Measurements from ENCODE around the gene EHD4.

The EHD4 gene

GRCh38 chr15:41887893-41888292, 84.5 kb downstream of the EHD4 start:
- no peak overlapping the region for H3K4me3 ChIP-seq (ENCODE audit: low read length)
- no peak for TF ChIP-seq CTCF (conservative IDR thresholded peaks at IDR 0.05; ENCODE audit: low read depth, low read length)
- no peak for DNase-seq (ENCODE audit: low read depth)

- H3K4me3 ChIP-seq (ENCODE audit: low read length): no peak overlapping the region
- no peak for DNase-seq (ENCODE audit: low read depth)
- TF ChIP-seq CTCF (conservative IDR thresholded peaks at IDR 0.05; ENCODE audit: low read depth, low read length): no peak
Observed at GRCh38 chr15:41887161-41887560, 85.2 kb downstream of the EHD4 start.

GRCh38 chr15:41886741-41887140, 85.6 kb downstream of the EHD4 start:
- no peak for TF ChIP-seq CTCF (conservative IDR thresholded peaks at IDR 0.05; ENCODE audit: low read depth, low read length)
- no peak overlapping the region for H3K4me3 ChIP-seq (ENCODE audit: low read length)
- peak; percentile 5 for DNase-seq (ENCODE audit: low read depth)

- H3K4me3 ChIP-seq (ENCODE audit: low read length): no peak overlapping the region
- TF ChIP-seq CTCF (conservative IDR thresholded peaks at IDR 0.05; ENCODE audit: low read depth, low read length): no peak
- no peak for DNase-seq (ENCODE audit: low read depth)
Observed at GRCh38 chr15:41885841-41886240, 86.5 kb downstream of the EHD4 start.

- TF ChIP-seq CTCF (conservative IDR thresholded peaks at IDR 0.05; ENCODE audit: low read depth, low read length): no peak
- no peak for DNase-seq (ENCODE audit: low read depth)
- H3K4me3 ChIP-seq (ENCODE audit: low read length): no peak overlapping the region
Observed at GRCh38 chr15:41885321-41885720, 87.0 kb downstream of the EHD4 start.

GRCh38 chr15:41884458-41884857, 87.9 kb downstream of the EHD4 start:
- TF ChIP-seq CTCF (conservative IDR thresholded peaks at IDR 0.05; ENCODE audit: low read depth, low read length): no peak
- no peak for DNase-seq (ENCODE audit: low read depth)

GRCh38 chr15:41883484-41883825, 88.9 kb downstream of the EHD4 start:
- TF ChIP-seq CTCF (conservative IDR thresholded peaks at IDR 0.05; ENCODE audit: low read depth, low read length): no peak
- no peak overlapping the region for H3K4me3 ChIP-seq (ENCODE audit: low read length)
- no peak for DNase-seq (ENCODE audit: low read depth)

More at GRCh38 chr15:41884458-41884857, 87.9 kb downstream of the EHD4 start:
- H3K4me3 ChIP-seq (ENCODE audit: low read length): no peak overlapping the region
